Heart right ventricle (tissue), 16 donors: ENCODE data around the gene SKA3. TPM values are rescaled to one million over a fixed set of nuclear protein-coding genes. Genes with fewer than 3 reads are reported as not detected.

Experiments
- ATAC-seq, 8 donors: fragments of 200-7000 bp; cut with Tn5 transposase; one replicate each; pipeline ENCODE4 v1.9.1; 2020; ENCODE audit warnings: mild to moderate bottlenecking in 8 of 8, moderate library complexity in 8 of 8, moderate number of reproducible peaks in 1 of 8
- DNase-seq, 2 donors: peaks; one replicate each; pipeline ENCODE4 v3.0.0-alpha.2; 2020
- H3K27ac ChIP-seq, 10 donors: fragments of 200-600 bp; sonication (generic) in 2 of 10; one replicate each; pipeline versions ENCODE4 v1.5.0 to v1.8.0; 2020 to 2022; ENCODE audit warnings: mild to moderate bottlenecking in 3 of 10
- H3K27me3 ChIP-seq, 7 donors: fragments of 200-600 bp; one replicate each; pipeline ENCODE4 v1.8.0; 2021 to 2022; ENCODE audit warnings: mild to moderate bottlenecking in 2 of 7
- H3K36me3 ChIP-seq, 9 donors: fragments of 200-600 bp; sonication (generic) in 1 of 9; one replicate each; pipeline versions ENCODE4 v1.5.0 to v1.8.0; 2020 to 2022; ENCODE audit warnings: mild to moderate bottlenecking in 2 of 9
- H3K4me1 ChIP-seq, 9 donors: fragments of 200-600 bp; sonication (generic) in 1 of 9; one replicate each; pipeline versions ENCODE4 v1.5.0 to v1.8.0; 2020 to 2022; ENCODE audit warnings: mild to moderate bottlenecking in 4 of 9
- H3K4me3 ChIP-seq, 10 donors: fragments of 200-600 bp; sonication (generic) in 2 of 10; one replicate each; pipeline versions ENCODE4 v1.5.0 to v1.8.0; 2020 to 2022; ENCODE audit warnings: mild to moderate bottlenecking in 7 of 10, moderate library complexity in 2 of 10
- H3K9me3 ChIP-seq, 11 donors: fragments of 200-600 bp in 10 of 11; sonication (generic) in 2 of 11; one replicate each; pipeline versions ENCODE4 v1.5.0 to v1.8.0; 2013 to 2022; ENCODE audit warnings: mild to moderate bottlenecking in 2 of 11, control low read depth in 1 of 11, moderate library complexity in 1 of 11
- WGBS, 2 donors: extraction: QIAGEN DNeasy Blood & Tissue Kit; methylation state at CpG; one replicate each; pipeline ENCODE4 v1.1.7; 2013; ENCODE audit warnings: inconsistent platforms in 1 of 2; 5-methylcytosine and 5-hydroxymethylcytosine counted together
- intact Hi-C, 10 donors: fragments of 100-400 bp; cut with DNase I; formaldehyde crosslinking; loops; one replicate each; pipeline versions ENCODE4 v1.11.1 to v1.14.2; 2022
- polyA plus RNA-seq, 2 donors: library from polyadenylated mRNA; stranded (reverse); fragments of 200-250 nt; gene quantifications; one replicate each; pipeline ENCODE4 v1.2.3, GENCODE V29; 2013
- total RNA-seq, 10 donors: library from RNA; stranded (reverse); fragmentation: NEBNext Ultra II Directional in 3 of 10; extraction: Animal tissue kit (Norgen Biotek cat#: 25700) in 3 of 10; gene quantifications; one replicate each; pipeline versions ENCODE4 v1.2.1 to v1.2.4, GENCODE V29; 2021 to 2023
- TF ChIP-seq, protein P1 (sequence below), 9 donors: fragments of 200-600 bp; sonication (generic) in 2 of 9; IDR thresholded peaks; one replicate each; pipeline versions ENCODE4 v1.5.0 to v1.8.0; 2021 to 2022; ENCODE audit warnings: antibody characterized with exemption in 9 of 9, mild to moderate bottlenecking in 5 of 9, moderate library complexity in 1 of 9
- donor health status: Arrhythmogenic right ventricular cardiomyopathy.
- donor health status: ischemic (EF 13 %, LVEDD 7.1; RV severe dilation, severe dysfunction).
- donor health status: healthy with polysubstance abuse.
- donor health status: DM: no; HTN: yes; CAD: no.
- donor health status: DM: no; HTN: no; CAD: no.
- donor health status: ischemic (EF 25% LVEDD 6.9; RV normal size, moderate dysfunction).
- donor health status: ischemic (EF 25% LVEDD 5.7; RV mildly dilated, moderate dysfunction).
- donor health status: healthy.
- donor health status: DM: yes; HTN: yes; CAD: no.
- donor health status: Ischemic cardiomyopathy.
- donor health status: ischemic (EF 35%, LVEDD 5.7; RV mildly dilated, moderate dysfunction).
- donor health status: nonischemic (EF 11% LVEDD 7.7; RV severe dilation, severe dysfunction).
- donor health status: DM: yes; HTN: yes; CAD: no.
- donor health status: PGD.
- donor health status: ischemic (EF 29% LVEDD 5.4; RV normal size, mild dysfunction).
- donor health status: nonischemic (EF 23%, LVEDD 6.1; RV moderate dilation, normal function).

Gene SKA3
- total and polyA plus RNA-seq, 12 donors, result 0.06 to 1.8 (median 0.21) TPM; not detected in 1

DNA sequence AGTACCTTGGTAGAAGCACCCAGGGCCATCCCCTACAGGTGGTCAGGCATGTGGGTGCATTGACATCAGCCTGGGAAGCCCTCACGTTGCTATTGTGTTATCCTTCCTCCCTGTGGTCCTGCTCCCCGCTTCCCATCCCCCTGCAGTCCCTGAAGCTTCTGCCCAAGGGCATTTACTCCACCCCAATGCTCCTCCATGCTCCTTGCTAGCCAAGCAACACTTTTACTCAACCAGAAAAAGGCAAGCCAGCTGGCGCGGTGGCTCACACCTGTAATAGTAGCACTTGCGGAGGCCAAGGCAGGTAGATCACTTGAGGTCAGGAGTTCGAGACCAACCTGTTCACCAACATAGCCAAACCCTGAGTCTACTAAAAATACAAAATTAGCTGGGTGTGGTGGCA lies 60.2 kb downstream of the SKA3 start:
- Histone ChIP-seq H3K27me3 (no peaks in the 10 kb centered on the region), H3K4me1 (no peaks in the 10 kb centered on the region), H3K27ac (no peak overlapping the region), H3K9me3 (peaks cover 0 to 8% (median 0%) of the 10 kb centered on the region in 11 donors), H3K4me3 (no peak overlapping the region), H3K36me3 (no peaks in the 10 kb centered on the region)
- no peak for DNase-seq
- TF ChIP-seq, protein P1, sequence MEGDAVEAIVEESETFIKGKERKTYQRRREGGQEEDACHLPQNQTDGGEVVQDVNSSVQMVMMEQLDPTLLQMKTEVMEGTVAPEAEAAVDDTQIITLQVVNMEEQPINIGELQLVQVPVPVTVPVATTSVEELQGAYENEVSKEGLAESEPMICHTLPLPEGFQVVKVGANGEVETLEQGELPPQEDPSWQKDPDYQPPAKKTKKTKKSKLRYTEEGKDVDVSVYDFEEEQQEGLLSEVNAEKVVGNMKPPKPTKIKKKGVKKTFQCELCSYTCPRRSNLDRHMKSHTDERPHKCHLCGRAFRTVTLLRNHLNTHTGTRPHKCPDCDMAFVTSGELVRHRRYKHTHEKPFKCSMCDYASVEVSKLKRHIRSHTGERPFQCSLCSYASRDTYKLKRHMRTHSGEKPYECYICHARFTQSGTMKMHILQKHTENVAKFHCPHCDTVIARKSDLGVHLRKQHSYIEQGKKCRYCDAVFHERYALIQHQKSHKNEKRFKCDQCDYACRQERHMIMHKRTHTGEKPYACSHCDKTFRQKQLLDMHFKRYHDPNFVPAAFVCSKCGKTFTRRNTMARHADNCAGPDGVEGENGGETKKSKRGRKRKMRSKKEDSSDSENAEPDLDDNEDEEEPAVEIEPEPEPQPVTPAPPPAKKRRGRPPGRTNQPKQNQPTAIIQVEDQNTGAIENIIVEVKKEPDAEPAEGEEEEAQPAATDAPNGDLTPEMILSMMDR (IDR thresholded peaks at IDR 0.05), result no peak
- intact Hi-C loops, result loop anchor here in 3 of 10 donors (10.0 kb wide), 2 partner anchors 69 to 359 kb away; no protein-coding TSS in a partner anchor
- 89 to 94% methylated on average over 6 of the region's 6 CpGs for WGBS, 2 donors
- no peak for ATAC-seq

DNA sequence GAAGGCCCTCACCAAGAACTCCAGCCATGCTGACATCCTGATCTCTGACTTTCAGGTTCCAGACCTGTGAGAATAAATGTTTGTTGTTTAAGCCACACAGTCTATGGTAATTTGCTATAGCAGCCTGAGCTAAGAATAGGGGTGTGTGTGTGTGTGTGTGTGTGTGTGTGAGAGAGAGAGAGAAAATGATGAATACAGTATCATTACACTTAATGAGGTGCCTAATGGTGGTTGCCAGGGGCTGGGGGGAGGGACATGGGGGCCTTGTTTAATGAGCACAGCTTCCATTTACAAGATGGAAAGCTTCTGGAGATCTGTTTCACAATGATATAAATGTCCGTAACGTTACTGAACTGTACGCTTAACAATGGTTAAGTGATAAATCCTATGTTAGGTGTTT lies 61.1 kb downstream of the SKA3 start:
- no peak overlapping the region for H3K4me3 ChIP-seq
- no peaks in the 10 kb centered on the region for H3K27me3 ChIP-seq
- TF ChIP-seq, protein P1 (IDR thresholded peaks at IDR 0.05), result no peak
- no peaks in the 10 kb centered on the region for H3K36me3 ChIP-seq
- intact Hi-C loops, result loop anchor here in 3 of 10 donors (10.0 kb wide), 2 partner anchors 70 to 360 kb away; no protein-coding TSS in a partner anchor
- ATAC-seq (no peak), DNase-seq (no peak)
- H3K9me3 ChIP-seq, result peaks cover 0 to 8% (median 0%) of the 10 kb centered on the region in 11 donors
- H3K27ac ChIP-seq, result no peak overlapping the region
- no peaks in the 10 kb centered on the region for H3K4me1 ChIP-seq
- 74 to 92% methylated on average over 3 of the region's 3 CpGs for WGBS, 2 donors

DNA sequence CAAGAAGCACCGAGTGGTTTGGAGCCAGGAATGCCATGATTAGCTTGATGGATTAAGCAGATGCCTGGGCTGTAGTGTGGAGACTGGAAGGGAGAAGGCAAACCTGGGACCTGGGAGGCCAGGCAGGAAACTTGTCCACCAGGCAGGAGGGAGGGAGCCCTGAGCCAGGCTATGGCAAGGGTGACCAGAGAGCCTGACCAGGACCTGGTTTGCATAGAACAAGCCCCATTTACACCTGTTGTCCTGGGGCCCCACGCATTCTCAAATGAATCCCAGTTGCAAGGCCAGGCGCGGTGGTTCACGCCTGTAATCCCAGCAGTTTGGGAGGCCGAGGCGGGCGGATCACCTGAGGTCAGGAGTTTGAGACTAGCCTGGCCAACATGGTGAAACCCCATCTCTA lies 64.8 kb downstream of the SKA3 start:
- Histone ChIP-seq H3K27me3 (no peaks in the 10 kb centered on the region), H3K9me3 (peaks cover 0 to under 1% (median 0%) of the 10 kb centered on the region in 11 donors), H3K36me3 (no peaks in the 10 kb centered on the region), H3K4me1 (no peaks in the 10 kb centered on the region), H3K27ac (no peak overlapping the region), H3K4me3 (no peak overlapping the region)
- 74 to 89% methylated on average over 7 to 8 of the region's 8 CpGs for WGBS, 2 donors
- no peak for ATAC-seq
- TF ChIP-seq, protein P1 (IDR thresholded peaks at IDR 0.05), result no peak
- intact Hi-C loops, result loop anchor here in 8 of 10 donors (2.0 to 10.0 kb wide), 5 partner anchors 73 to 371 kb away; no protein-coding TSS in a partner anchor
- DNase-seq, result no peak

DNA sequence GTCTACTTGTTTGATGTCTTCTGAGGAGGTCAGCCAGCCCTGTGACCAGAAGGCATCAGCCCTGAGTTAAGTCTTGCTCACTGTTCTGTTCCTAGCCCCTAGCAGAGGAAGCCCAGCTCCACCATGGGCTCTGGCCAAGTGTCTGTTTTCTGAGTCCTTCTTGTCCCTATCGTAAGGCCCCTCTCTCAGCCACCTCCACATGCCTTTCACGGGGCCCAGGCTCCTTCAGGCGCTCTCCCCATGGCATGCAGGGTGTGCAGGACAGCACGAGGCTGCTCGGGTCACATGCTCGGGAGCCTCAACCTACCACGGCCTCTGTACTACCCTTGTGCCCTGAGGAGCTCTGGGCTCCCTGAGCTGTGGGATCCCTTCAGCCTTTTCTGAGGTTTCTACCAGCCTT lies 67.2 kb downstream of the SKA3 start:
- H3K4me1 ChIP-seq, result no peaks in the 10 kb centered on the region
- DNase-seq (no peak), ATAC-seq (no peak)
- no peak overlapping the region for H3K27ac ChIP-seq
- H3K9me3 ChIP-seq, result no peaks in the 10 kb centered on the region
- H3K36me3 ChIP-seq, result no peaks in the 10 kb centered on the region
- TF ChIP-seq, protein P1 (IDR thresholded peaks at IDR 0.05), result no peak
- intact Hi-C loops, result no loop called here
- WGBS, 2 donors, result 84 to 89% methylated on average over 7 of the region's 7 CpGs
- H3K4me3 ChIP-seq, result no peak overlapping the region
- no peaks in the 10 kb centered on the region for H3K27me3 ChIP-seq
